Neural crest cell (in vitro differentiated cells): Measurements from ENCODE around the gene THAP10. TPM values are rescaled to one million over a fixed set of nuclear protein-coding genes. Genes with fewer than 3 reads are reported as not detected.

Source experiments
- DNase-seq: peaks from one replicate; pipeline ENCODE4 v3.0.0; 2021; ENCODE audit warnings: low read depth, mixed read lengths, low spot score
- H3K27ac Mint-ChIP-seq: one replicate; pipeline ENCODE4 v1.8.0; 2021; ENCODE audit warnings: mild to moderate bottlenecking, mixed read lengths; ENCODE audit not compliant: unreplicated experiment
- H3K27me3 Mint-ChIP-seq: 2 replicates; pipeline ENCODE4 v1.8.0; 2021; ENCODE audit warnings: low read depth, mild to moderate bottlenecking, mixed read lengths
- H3K36me3 Mint-ChIP-seq: 2 replicates; pipeline ENCODE4 v1.8.0; 2021; ENCODE audit warnings: low read depth, mild to moderate bottlenecking, mixed read lengths
- H3K4me1 Mint-ChIP-seq: 2 replicates; pipeline ENCODE4 v1.8.0; 2021; ENCODE audit warnings: mixed read lengths
- H3K4me3 Mint-ChIP-seq: one replicate; pipeline ENCODE4 v1.8.0; 2021; ENCODE audit warnings: mild to moderate bottlenecking, mixed read lengths
- H3K9me3 Mint-ChIP-seq: 2 replicates; pipeline ENCODE4 v1.8.0; 2021; ENCODE audit warnings: mixed read lengths
- CTCF ChIP-seq: fragments of 200-600 bp; sonication (generic); conservative IDR thresholded peaks from 2 replicates; pipeline ENCODE4 v1.5.0; 2021; ENCODE audit warnings: antibody characterized with exemption, mild to moderate bottlenecking
- total RNA-seq: library from RNA; stranded (reverse); gene quantifications from 2 replicates; pipeline ENCODE4 v1.2.1, GENCODE V29; 2021

Gene THAP10
- total RNA-seq, 1 donor from 2014 or later, result 7.5 TPM

GRCh38 chr15:70902107-70902506, 9.9 kb upstream of the THAP10 start:
- no peak for DNase-seq
- Mint-ChIP-seq H3K27ac (peak overlapping the region; percentile 27), H3K36me3 (peaks cover 17% of the 10 kb centered on the region), H3K4me1 (no peaks in the 10 kb centered on the region), H3K27me3 (no peaks in the 10 kb centered on the region), H3K9me3 (peaks cover 3% of the 10 kb centered on the region), H3K4me3 (no peak overlapping the region)
- TF ChIP-seq CTCF, result no peak

GRCh38 chr15:70892912-70893560, 803 bp upstream of the THAP10 start:
- Mint-ChIP-seq H3K9me3 (no peaks in the 10 kb centered on the region), H3K4me1 (peaks cover 31% of the 10 kb centered on the region), H3K27ac (peak overlapping the region; percentile 99), H3K27me3 (no peaks in the 10 kb centered on the region), H3K4me3 (peak overlapping the region; percentile 97), H3K36me3 (peaks cover 2% of the 10 kb centered on the region)
- no peak for DNase-seq
- peak; percentile 65 for TF ChIP-seq CTCF

GRCh38 chr15:70882361-70882760, 9.9 kb downstream of the THAP10 start:
- no peak overlapping the region for H3K27ac Mint-ChIP-seq
- no peak for DNase-seq
- no peaks in the 10 kb centered on the region for H3K4me1 Mint-ChIP-seq
- no peak overlapping the region for H3K4me3 Mint-ChIP-seq
- TF ChIP-seq CTCF, result no peak
- H3K27me3 Mint-ChIP-seq, result no peaks in the 10 kb centered on the region
- H3K36me3 Mint-ChIP-seq, result peaks cover 3% of the 10 kb centered on the region
- H3K9me3 Mint-ChIP-seq, result no peaks in the 10 kb centered on the region

- no peaks in the 10 kb centered on the region for H3K9me3 Mint-ChIP-seq
- H3K4me3 Mint-ChIP-seq, result no peak overlapping the region
- no peak for TF ChIP-seq CTCF
- H3K4me1 Mint-ChIP-seq, result peaks cover 6% of the 10 kb centered on the region
- DNase-seq, result no peak
- no peak overlapping the region for H3K27ac Mint-ChIP-seq
- peaks cover 3% of the 10 kb centered on the region for H3K36me3 Mint-ChIP-seq
- H3K27me3 Mint-ChIP-seq, result no peaks in the 10 kb centered on the region
Measured at GRCh38 chr15:70880781-70881180, 11.5 kb downstream of the THAP10 start.

GRCh38 chr15:70879401-70879800, 12.8 kb downstream of the THAP10 start:
- TF ChIP-seq CTCF, result no peak
- no peaks in the 10 kb centered on the region for H3K9me3 Mint-ChIP-seq
- no peaks in the 10 kb centered on the region for H3K27me3 Mint-ChIP-seq
- H3K4me3 Mint-ChIP-seq, result no peak overlapping the region
- no peak overlapping the region for H3K27ac Mint-ChIP-seq
- peaks cover 3% of the 10 kb centered on the region for H3K36me3 Mint-ChIP-seq
- peaks cover 6% of the 10 kb centered on the region for H3K4me1 Mint-ChIP-seq
- DNase-seq, result no peak
